Central memory CD8-positive, alpha-beta T cell (primary cell): ENCODE data around the gene LRRC74A.
A peak's percentile ranks its signal among the peaks of the same experiment; 100 is the strongest.

Source experiments
- ATAC-seq: fragments of 150-1000 bp; cut with Tn5 transposase; replicated peaks from 2 replicates; pipeline ENCODE4 v1.10.0; 2022; ENCODE audit warnings: mild to moderate bottlenecking, moderate FRiP score, moderate number of reproducible peaks; ENCODE audit not compliant: poor library complexity, severe bottlenecking; ENCODE audit errors: extremely low read depth
- DNase-seq, 2 donors: peaks; one replicate each; pipeline ENCODE4 v3.0.0; 2021; ENCODE audit warnings: low spot score in 2 of 2
- H3K27ac Mint-ChIP-seq: one replicate; pipeline ENCODE4 v1.8.0; 2022; ENCODE audit warnings: low read depth, mild to moderate bottlenecking, moderate library complexity, mixed read lengths
- H3K27me3 Mint-ChIP-seq: one replicate; pipeline ENCODE4 v1.8.0; 2022; ENCODE audit warnings: mixed read lengths
- H3K36me3 Mint-ChIP-seq: one replicate; pipeline ENCODE4 v1.8.0; 2022; ENCODE audit warnings: mild to moderate bottlenecking, moderate library complexity, mixed read lengths; ENCODE audit not compliant: insufficient read depth
- H3K4me1 Mint-ChIP-seq: one replicate; pipeline ENCODE4 v1.8.0; 2022; ENCODE audit warnings: mixed read lengths
- H3K4me3 Mint-ChIP-seq: one replicate; pipeline ENCODE4 v1.8.0; 2022; ENCODE audit warnings: mild to moderate bottlenecking, moderate library complexity, mixed read lengths
- H3K9me3 Mint-ChIP-seq: one replicate; pipeline ENCODE4 v1.8.0; 2022; ENCODE audit warnings: mixed read lengths

The LRRC74A gene

GRCh38 chr14:76867516-76868453, 41.6 kb downstream of the LRRC74A start:
- ATAC-seq (peak; percentile 52), DNase-seq (no peak)
- H3K36me3 Mint-ChIP-seq = no peaks in the 10 kb centered on the region
- H3K4me1 Mint-ChIP-seq = peaks cover 13% of the 10 kb centered on the region
- no peak overlapping the region for H3K4me3 Mint-ChIP-seq
- peaks cover 49% of the 10 kb centered on the region for H3K27me3 Mint-ChIP-seq
- no peaks in the 10 kb centered on the region for H3K9me3 Mint-ChIP-seq
- H3K27ac Mint-ChIP-seq = peak overlapping the region; percentile 45

- H3K4me3 Mint-ChIP-seq = no peak overlapping the region
- peaks cover 41% of the 10 kb centered on the region for H3K27me3 Mint-ChIP-seq
- H3K27ac Mint-ChIP-seq = no peak overlapping the region
- H3K9me3 Mint-ChIP-seq = no peaks in the 10 kb centered on the region
- H3K4me1 Mint-ChIP-seq = peaks cover 13% of the 10 kb centered on the region
- no peaks in the 10 kb centered on the region for H3K36me3 Mint-ChIP-seq
- DNase-seq (no peak), ATAC-seq (no peak)
These were observed 42.4 kb downstream of the LRRC74A start for GRCh38 chr14:76868454-76869170.

- ATAC-seq (no peak), DNase-seq (no peak)
- H3K27me3 Mint-ChIP-seq = peaks cover 32% of the 10 kb centered on the region
- H3K4me1 Mint-ChIP-seq = peaks cover 7% of the 10 kb centered on the region
- H3K9me3 Mint-ChIP-seq = no peaks in the 10 kb centered on the region
- no peak overlapping the region for H3K4me3 Mint-ChIP-seq
- no peaks in the 10 kb centered on the region for H3K36me3 Mint-ChIP-seq
- H3K27ac Mint-ChIP-seq = no peak overlapping the region
These were observed 44.0 kb downstream of the LRRC74A start for GRCh38 chr14:76870166-76870565.

- DNase-seq (peak; percentile 50 to 55), ATAC-seq (peak; percentile 56)
- Mint-ChIP-seq H3K27me3 (peaks cover 26% of the 10 kb centered on the region), H3K4me3 (no peak overlapping the region), H3K27ac (no peak overlapping the region), H3K9me3 (no peaks in the 10 kb centered on the region), H3K36me3 (no peaks in the 10 kb centered on the region), H3K4me1 (peaks cover under 1% of the 10 kb centered on the region)
These were observed 46.7 kb downstream of the LRRC74A start for GRCh38 chr14:76872796-76873432.

GRCh38 chr14:76874734-76875133, 48.5 kb downstream of the LRRC74A start:
- no peaks in the 10 kb centered on the region for H3K4me1 Mint-ChIP-seq
- DNase-seq (no peak), ATAC-seq (no peak)
- H3K4me3 Mint-ChIP-seq = no peak overlapping the region
- no peak overlapping the region for H3K27ac Mint-ChIP-seq
- peaks cover 16% of the 10 kb centered on the region for H3K27me3 Mint-ChIP-seq
- no peaks in the 10 kb centered on the region for H3K9me3 Mint-ChIP-seq
- no peaks in the 10 kb centered on the region for H3K36me3 Mint-ChIP-seq

- H3K27ac Mint-ChIP-seq = no peak overlapping the region
- DNase-seq (peak in 1 of 2 donors; percentile 27), ATAC-seq (no peak)
- no peak overlapping the region for H3K4me3 Mint-ChIP-seq
- peaks cover 2% of the 10 kb centered on the region for H3K27me3 Mint-ChIP-seq
- no peaks in the 10 kb centered on the region for H3K9me3 Mint-ChIP-seq
- H3K4me1 Mint-ChIP-seq = no peaks in the 10 kb centered on the region
- H3K36me3 Mint-ChIP-seq = no peaks in the 10 kb centered on the region
These were observed 49.9 kb downstream of the LRRC74A start for GRCh38 chr14:76876076-76876475.

- H3K27me3 Mint-ChIP-seq = no peaks in the 10 kb centered on the region
- no peaks in the 10 kb centered on the region for H3K36me3 Mint-ChIP-seq
- no peaks in the 10 kb centered on the region for H3K4me1 Mint-ChIP-seq
- no peak for DNase-seq
- H3K27ac Mint-ChIP-seq = no peak overlapping the region
- no peaks in the 10 kb centered on the region for H3K9me3 Mint-ChIP-seq
- no peak overlapping the region for H3K4me3 Mint-ChIP-seq
- ATAC-seq = no peak
These were observed 51.7 kb downstream of the LRRC74A start for GRCh38 chr14:76877871-76878270.

- no peak for ATAC-seq
- H3K4me3 Mint-ChIP-seq = no peak overlapping the region
- H3K27me3 Mint-ChIP-seq = peaks cover 24% of the 10 kb centered on the region
- no peak for DNase-seq
- no peaks in the 10 kb centered on the region for H3K9me3 Mint-ChIP-seq
- H3K27ac Mint-ChIP-seq = no peak overlapping the region
- no peaks in the 10 kb centered on the region for H3K36me3 Mint-ChIP-seq
- no peaks in the 10 kb centered on the region for H3K4me1 Mint-ChIP-seq
These were observed 54.2 kb downstream of the LRRC74A start for GRCh38 chr14:76880449-76880848.

GRCh38 chr14:76881348-76881747, 55.1 kb downstream of the LRRC74A start:
- Mint-ChIP-seq H3K4me3 (no peak overlapping the region), H3K27ac (no peak overlapping the region), H3K4me1 (no peaks in the 10 kb centered on the region), H3K9me3 (no peaks in the 10 kb centered on the region), H3K36me3 (no peaks in the 10 kb centered on the region), H3K27me3 (peaks cover 33% of the 10 kb centered on the region)
- DNase-seq = no peak
- no peak for ATAC-seq

GRCh38 chr14:76882651-76883050, 56.4 kb downstream of the LRRC74A start:
- no peaks in the 10 kb centered on the region for H3K9me3 Mint-ChIP-seq
- peaks cover 46% of the 10 kb centered on the region for H3K27me3 Mint-ChIP-seq
- no peak overlapping the region for H3K4me3 Mint-ChIP-seq
- DNase-seq (no peak), ATAC-seq (no peak)
- H3K4me1 Mint-ChIP-seq = no peaks in the 10 kb centered on the region
- H3K36me3 Mint-ChIP-seq = no peaks in the 10 kb centered on the region
- no peak overlapping the region for H3K27ac Mint-ChIP-seq

GRCh38 chr14:76883447-76883846, 57.2 kb downstream of the LRRC74A start:
- Mint-ChIP-seq H3K36me3 (no peaks in the 10 kb centered on the region), H3K9me3 (no peaks in the 10 kb centered on the region), H3K4me1 (no peaks in the 10 kb centered on the region), H3K27me3 (peaks cover 46% of the 10 kb centered on the region), H3K27ac (no peak overlapping the region), H3K4me3 (no peak overlapping the region)
- ATAC-seq = no peak
- no peak for DNase-seq

- H3K36me3 Mint-ChIP-seq = no peaks in the 10 kb centered on the region
- no peak for ATAC-seq
- H3K4me3 Mint-ChIP-seq = no peak overlapping the region
- no peak for DNase-seq
- no peaks in the 10 kb centered on the region for H3K4me1 Mint-ChIP-seq
- H3K27ac Mint-ChIP-seq = no peak overlapping the region
- H3K9me3 Mint-ChIP-seq = no peaks in the 10 kb centered on the region
- peaks cover 46% of the 10 kb centered on the region for H3K27me3 Mint-ChIP-seq
These were observed 58.2 kb downstream of the LRRC74A start for GRCh38 chr14:76884394-76884793.
